Adrenal gland (tissue), 5 donors: ENCODE results near the gene RELN.

Experiments
- POLR2A ChIP-seq, 2 donors: fragments of 450-650 bp; IDR thresholded peaks; one replicate each; pipeline ENCODE4 v1.6.1; 2017; ENCODE audit warnings: antibody characterized with exemption in 2 of 2, mild to moderate bottlenecking in 2 of 2, moderate library complexity in 1 of 2
- TF ChIP-seq, protein P1 (sequence below), 6 experiments: fragments of 450-650 bp in 4 of 6; fragments of 200-600 bp in 2 of 6; sonication (generic) in 1 of 6; IDR thresholded peaks; 1 replicate in 5 of 6; 2 replicates in 1 of 6; pipeline versions ENCODE4 v1.5.1 to v1.8.0; 2016 to 2021; ENCODE audit warnings: antibody characterized with exemption in 6 of 6, mild to moderate bottlenecking in 2 of 6, moderate library complexity in 1 of 6
- donor health status: DM: no; HTN: no; CAD: no.

GRCh38 chr7:103833401-103833800, 156.1 kb downstream of the RELN start:
- TF ChIP-seq, protein P1, sequence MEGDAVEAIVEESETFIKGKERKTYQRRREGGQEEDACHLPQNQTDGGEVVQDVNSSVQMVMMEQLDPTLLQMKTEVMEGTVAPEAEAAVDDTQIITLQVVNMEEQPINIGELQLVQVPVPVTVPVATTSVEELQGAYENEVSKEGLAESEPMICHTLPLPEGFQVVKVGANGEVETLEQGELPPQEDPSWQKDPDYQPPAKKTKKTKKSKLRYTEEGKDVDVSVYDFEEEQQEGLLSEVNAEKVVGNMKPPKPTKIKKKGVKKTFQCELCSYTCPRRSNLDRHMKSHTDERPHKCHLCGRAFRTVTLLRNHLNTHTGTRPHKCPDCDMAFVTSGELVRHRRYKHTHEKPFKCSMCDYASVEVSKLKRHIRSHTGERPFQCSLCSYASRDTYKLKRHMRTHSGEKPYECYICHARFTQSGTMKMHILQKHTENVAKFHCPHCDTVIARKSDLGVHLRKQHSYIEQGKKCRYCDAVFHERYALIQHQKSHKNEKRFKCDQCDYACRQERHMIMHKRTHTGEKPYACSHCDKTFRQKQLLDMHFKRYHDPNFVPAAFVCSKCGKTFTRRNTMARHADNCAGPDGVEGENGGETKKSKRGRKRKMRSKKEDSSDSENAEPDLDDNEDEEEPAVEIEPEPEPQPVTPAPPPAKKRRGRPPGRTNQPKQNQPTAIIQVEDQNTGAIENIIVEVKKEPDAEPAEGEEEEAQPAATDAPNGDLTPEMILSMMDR (IDR thresholded peaks at IDR 0.05): no peak
- no peak for TF ChIP-seq POLR2A (IDR thresholded peaks at IDR 0.05)
